8988T (cell line): Measurements from ENCODE around the gene ERCC1.
"Not testable (repeated sequence)": the region's sequence is repeated elsewhere in the genome, so short reads cannot be mapped to it uniquely, and the experiment has no call there.

ENCODE experiments used
- DNase-seq: peaks from one replicate; pipeline ENCODE4 v3.0.0; 2011

ERCC1 gene

GRCh38 chr19:45451850-45452387 is 28.2 kb upstream of the ERCC1 start:
- no peak for DNase-seq

- no peak for DNase-seq
These were observed 27.6 kb upstream of the ERCC1 start for GRCh38 chr19:45451131-45451849.

GRCh38 chr19:45450012-45450333 is 26.3 kb upstream of the ERCC1 start:
- no peak for DNase-seq

- DNase-seq: no peak
These were observed 25.2 kb upstream of the ERCC1 start for GRCh38 chr19:45448887-45449299.

GRCh38 chr19:45448425-45448756 is 24.7 kb upstream of the ERCC1 start:
- no peak for DNase-seq

GRCh38 chr19:45446944-45447343 is 23.2 kb upstream of the ERCC1 start:
- no peak for DNase-seq

GRCh38 chr19:45446295-45446694 is 22.6 kb upstream of the ERCC1 start:
- DNase-seq: no peak

GRCh38 chr19:45445139-45445538 is 21.4 kb upstream of the ERCC1 start:
- DNase-seq: no peak

GRCh38 chr19:45444318-45445041 is 20.8 kb upstream of the ERCC1 start:
- peak; percentile 62 for DNase-seq

GRCh38 chr19:45443462-45444317 is 20.0 kb upstream of the ERCC1 start:
- DNase-seq: peak; percentile 95

- DNase-seq: no peak
These were observed 19.2 kb upstream of the ERCC1 start for GRCh38 chr19:45442778-45443461.

GRCh38 chr19:45442408-45442777 is 18.7 kb upstream of the ERCC1 start:
- DNase-seq: no peak

GRCh38 chr19:45440873-45441654 is 17.3 kb upstream of the ERCC1 start:
- no peak for DNase-seq

GRCh38 chr19:45440259-45440638 is 16.5 kb upstream of the ERCC1 start:
- no peak for DNase-seq

GRCh38 chr19:45439569-45440258 is 16.0 kb upstream of the ERCC1 start:
- DNase-seq: peak; percentile 71

GRCh38 chr19:45439190-45439568 is 15.5 kb upstream of the ERCC1 start:
- DNase-seq: no peak

- no peak for DNase-seq
These were observed 13.6 kb upstream of the ERCC1 start for GRCh38 chr19:45437328-45437727.

GRCh38 chr19:45432543-45432942 is 8.8 kb upstream of the ERCC1 start:
- DNase-seq: not testable (repeated sequence)

GRCh38 chr19:45431008-45431407 is 7.3 kb upstream of the ERCC1 start:
- DNase-seq: not testable (repeated sequence)

GRCh38 chr19:45429896-45430295 is 6.2 kb upstream of the ERCC1 start:
- DNase-seq: not testable (repeated sequence)

- peak; percentile 52 for DNase-seq
These were observed 4.9 kb upstream of the ERCC1 start for GRCh38 chr19:45428384-45429231.
